Measurements from ENCODE around the gene GIMAP1.
"Not testable (repeated sequence)": the region's sequence is repeated elsewhere in the genome, so short reads cannot be mapped to it uniquely, and the experiment has no call there.

Gene GIMAP1

GRCh38 chr7:150716368-150716767 is at the start of gene GIMAP1:
TSS of gene GIMAP1 (plus strand) at chr7:150716613. CDS start at chr7:150719048, 2,435 bp downstream.
- no peak for TF ChIP-seq CTCF (IDR thresholded peaks at IDR 0.05; ENCODE audit: extremely low read depth, missing control alignments)
- DNase-seq (ENCODE audit: low spot score) = peak; percentile 58

DNA sequence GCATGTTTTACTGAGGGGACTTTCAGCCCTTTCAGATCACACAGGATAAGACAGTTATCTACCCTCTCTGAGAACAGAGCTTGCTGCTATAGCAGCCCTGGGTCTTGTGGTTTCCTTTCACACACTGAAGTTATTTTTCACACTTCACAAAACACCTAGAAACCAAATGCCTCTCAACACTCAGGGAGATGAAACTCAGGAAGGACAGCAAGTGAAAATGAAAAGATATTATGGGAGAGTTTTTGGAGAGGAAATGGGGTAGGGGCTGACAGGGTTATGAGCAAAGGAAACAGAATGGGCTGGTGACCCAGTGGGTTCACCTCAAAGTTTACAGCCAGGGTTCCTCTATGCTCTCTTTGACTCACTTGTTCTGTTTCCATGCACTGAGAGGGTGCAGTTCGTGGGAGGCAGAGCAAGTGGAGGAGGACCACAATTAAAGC is 47.9 kb upstream of the GIMAP1 start:
- DNase-seq (ENCODE audit: low spot score) = peak; percentile 70
- no peak for TF ChIP-seq CTCF (IDR thresholded peaks at IDR 0.05; ENCODE audit: extremely low read depth, missing control alignments)

DNA sequence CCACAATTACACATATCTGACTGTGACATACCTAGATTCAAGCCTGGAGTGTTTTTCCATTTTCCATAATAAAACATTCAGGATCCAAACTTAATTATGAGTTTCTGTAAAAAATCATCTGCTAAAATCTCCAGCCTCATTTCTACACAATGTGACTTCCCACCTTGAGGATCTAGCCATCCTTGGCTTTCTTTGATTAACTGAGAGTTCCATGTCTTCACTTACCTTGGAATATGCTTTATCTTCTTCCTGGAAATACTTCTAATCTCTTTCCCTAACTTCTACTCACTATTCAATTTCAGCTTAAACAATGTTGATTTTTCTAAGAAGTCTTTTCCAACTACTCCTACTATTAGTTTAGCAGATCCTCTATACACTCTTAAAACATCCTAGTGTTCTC is 47.4 kb upstream of the GIMAP1 start:
- no peak for DNase-seq (ENCODE audit: low spot score)
- no peak for TF ChIP-seq CTCF (IDR thresholded peaks at IDR 0.05; ENCODE audit: extremely low read depth, missing control alignments)

- not testable (repeated sequence) for DNase-seq (ENCODE audit: low spot score)
Measured at GRCh38 chr7:150671798-150672585, 44.4 kb upstream of the GIMAP1 start.

GRCh38 chr7:150675714-150676113 is 40.7 kb upstream of the GIMAP1 start:
- TF ChIP-seq CTCF (IDR thresholded peaks at IDR 0.05; ENCODE audit: extremely low read depth, missing control alignments) = no peak
- no peak for DNase-seq (ENCODE audit: low spot score)

DNA sequence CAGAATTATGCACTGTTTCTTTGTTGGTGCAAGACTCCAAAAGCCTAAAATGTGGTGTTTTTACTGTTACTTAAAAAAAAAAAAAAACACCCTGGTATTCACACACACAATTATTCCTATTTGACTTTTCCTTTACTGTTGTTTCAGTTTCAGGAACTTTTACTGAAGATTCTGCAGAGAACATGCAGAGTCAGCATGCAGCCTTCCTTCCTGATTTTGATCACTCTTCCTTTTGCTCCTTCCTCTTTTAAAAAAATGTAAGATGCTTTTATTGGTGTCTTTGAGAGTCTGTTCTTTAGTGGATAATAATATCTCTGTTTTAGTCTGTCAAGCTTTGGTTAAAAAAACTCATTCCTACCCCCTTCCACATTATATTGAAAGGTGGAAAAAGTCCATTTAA is 40.1 kb upstream of the GIMAP1 start:
- DNase-seq (ENCODE audit: low spot score) = not testable (repeated sequence)

GRCh38 chr7:150676854-150677253 is 39.6 kb upstream of the GIMAP1 start:
- not testable (repeated sequence) for DNase-seq (ENCODE audit: low spot score)

DNA sequence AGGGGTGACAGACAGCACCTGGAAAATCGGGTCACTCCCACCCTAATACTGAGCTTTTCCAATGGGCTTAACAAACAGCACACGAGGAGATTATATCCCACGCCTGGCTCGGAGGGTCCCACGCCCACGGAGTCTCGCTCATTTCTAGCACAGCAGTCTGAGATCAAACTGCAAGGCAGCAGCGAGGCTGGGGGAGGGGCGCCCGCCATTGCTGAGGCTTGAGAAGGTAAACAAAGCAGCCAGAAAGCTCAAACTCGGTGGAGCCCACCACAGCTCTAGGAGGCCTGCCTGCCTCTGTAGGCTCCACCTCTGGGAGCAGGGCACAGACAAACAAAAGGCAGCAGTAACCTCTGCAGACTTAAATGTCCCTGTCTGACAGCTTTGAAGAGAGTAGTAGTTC is 37.8 kb upstream of the GIMAP1 start:
- DNase-seq (ENCODE audit: low spot score) = not testable (repeated sequence)

- not testable (repeated sequence) for DNase-seq (ENCODE audit: low spot score)
Measured at GRCh38 chr7:150680364-150680763, 36.0 kb upstream of the GIMAP1 start.

DNA sequence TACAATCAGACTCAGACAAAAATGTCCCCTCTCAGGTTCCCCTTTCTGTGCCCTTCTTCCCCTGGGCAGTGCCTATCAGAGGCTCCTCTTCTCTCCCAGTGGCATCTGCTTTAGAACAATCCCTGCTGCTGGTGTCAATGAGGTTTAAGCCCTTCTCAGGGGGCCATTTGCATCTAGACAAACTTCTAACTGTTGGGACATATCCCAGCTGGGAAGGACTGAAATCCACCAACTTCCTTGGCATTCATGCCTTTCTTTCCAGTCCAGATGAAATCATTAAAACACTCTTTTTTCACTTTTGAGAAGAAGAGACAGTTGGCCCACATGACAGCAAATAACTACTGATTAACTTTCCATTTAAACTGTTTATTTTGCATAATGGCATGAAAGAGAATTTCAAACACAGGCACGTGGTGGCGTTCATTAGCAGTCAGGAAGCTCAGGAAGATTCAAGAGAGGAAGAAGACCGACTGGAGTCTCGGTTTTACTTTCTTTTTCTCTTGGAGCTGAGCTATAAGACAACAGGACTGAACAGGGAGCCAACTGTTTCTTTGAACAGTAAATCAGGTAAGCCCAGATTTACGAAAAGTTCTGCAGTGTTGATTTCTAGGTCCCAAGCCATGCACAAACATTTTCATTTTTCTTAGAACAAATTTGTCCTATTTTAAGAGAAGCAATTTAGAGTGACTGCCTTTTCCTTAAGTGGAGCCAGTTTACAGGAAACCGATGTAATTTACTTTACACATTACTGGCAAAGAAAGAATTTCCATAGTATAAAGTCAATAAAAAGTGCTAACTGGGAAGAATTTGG is 31.0 kb upstream of the GIMAP1 start, which contains the start of gene GIMAP2:
TSS of gene GIMAP2 (plus strand) at position 488 of the 811 bp plus-strand sequence. CDS start 1,354 bp downstream, outside the sequence.
- DNase-seq (ENCODE audit: low spot score) = peak; percentile 60
- no peak for TF ChIP-seq CTCF (IDR thresholded peaks at IDR 0.05; ENCODE audit: extremely low read depth, missing control alignments)
